ENCODE results near the gene NOD1.
"Not testable (repeated sequence)": the region's sequence is repeated elsewhere in the genome, so short reads cannot be mapped to it uniquely, and the experiment has no call there.

The NOD1 gene

GRCh38 chr7:30429156-30429530 lies 49.4 kb downstream of the NOD1 start:
- in situ Hi-C loops (cut with HindIII; ENCODE audit: low pct_ligation_motif_present, low pct_unique_long_range_greater_than_20kb, low sequenced_read_pairs): no loop called here
- DNase-seq: no peak

GRCh38 chr7:30428246-30429155 lies 50.1 kb downstream of the NOD1 start:
- DNase-seq: no peak
- in situ Hi-C loops (cut with HindIII; ENCODE audit: low pct_ligation_motif_present, low pct_unique_long_range_greater_than_20kb, low sequenced_read_pairs): no loop called here

- no peak for DNase-seq
- in situ Hi-C loops (cut with HindIII; ENCODE audit: low pct_ligation_motif_present, low pct_unique_long_range_greater_than_20kb, low sequenced_read_pairs): no loop called here
Measured at GRCh38 chr7:30427296-30428070, 51.1 kb downstream of the NOD1 start.

GRCh38 chr7:30424506-30424905 lies 54.1 kb downstream of the NOD1 start:
- no peak for DNase-seq
- in situ Hi-C loops (cut with HindIII; ENCODE audit: low pct_ligation_motif_present, low pct_unique_long_range_greater_than_20kb, low sequenced_read_pairs): no loop called here

- DNase-seq: no peak
- in situ Hi-C loops (cut with HindIII; ENCODE audit: low pct_ligation_motif_present, low pct_unique_long_range_greater_than_20kb, low sequenced_read_pairs): no loop called here
Measured at GRCh38 chr7:30423788-30424505, 54.6 kb downstream of the NOD1 start.

- no peak for DNase-seq
- in situ Hi-C loops (cut with HindIII; ENCODE audit: low pct_ligation_motif_present, low pct_unique_long_range_greater_than_20kb, low sequenced_read_pairs): no loop called here
Measured at GRCh38 chr7:30422922-30423321, 55.7 kb downstream of the NOD1 start.

GRCh38 chr7:30421647-30422196 lies 56.9 kb downstream of the NOD1 start:
- DNase-seq: no peak
- in situ Hi-C loops (cut with HindIII; ENCODE audit: low pct_ligation_motif_present, low pct_unique_long_range_greater_than_20kb, low sequenced_read_pairs): no loop called here

- in situ Hi-C loops (cut with HindIII; ENCODE audit: low pct_ligation_motif_present, low pct_unique_long_range_greater_than_20kb, low sequenced_read_pairs): no loop called here
- no peak for DNase-seq
Measured at GRCh38 chr7:30420662-30421061, 57.9 kb downstream of the NOD1 start.

GRCh38 chr7:30420080-30420479 lies 58.5 kb downstream of the NOD1 start:
- DNase-seq; in situ Hi-C loops (cut with HindIII; ENCODE audit: low pct_ligation_motif_present, low pct_unique_long_range_greater_than_20kb, low sequenced_read_pairs): not testable (repeated sequence)

- DNase-seq: no peak
- in situ Hi-C loops (cut with HindIII; ENCODE audit: low pct_ligation_motif_present, low pct_unique_long_range_greater_than_20kb, low sequenced_read_pairs): no loop called here
Measured at GRCh38 chr7:30413864-30414263, 64.7 kb downstream of the NOD1 start.

- in situ Hi-C loops (cut with HindIII; ENCODE audit: low pct_ligation_motif_present, low pct_unique_long_range_greater_than_20kb, low sequenced_read_pairs): no loop called here
- peak; percentile 91 for DNase-seq
Measured at GRCh38 chr7:30412782-30413504, 65.6 kb downstream of the NOD1 start.

- in situ Hi-C loops (cut with HindIII; ENCODE audit: low pct_ligation_motif_present, low pct_unique_long_range_greater_than_20kb, low sequenced_read_pairs): no loop called here
Measured at GRCh38 chr7:30411897-30412296, 66.7 kb downstream of the NOD1 start.

GRCh38 chr7:30411173-30411572 lies 67.4 kb downstream of the NOD1 start:
- in situ Hi-C loops (cut with HindIII; ENCODE audit: low pct_ligation_motif_present, low pct_unique_long_range_greater_than_20kb, low sequenced_read_pairs): no loop called here
- DNase-seq: no peak

More at GRCh38 chr7:30411897-30412296, 66.7 kb downstream of the NOD1 start:
- no peak for DNase-seq

GRCh38 chr7:30406664-30407425 lies 71.7 kb downstream of the NOD1 start:
- no peak for DNase-seq
- in situ Hi-C loops (cut with HindIII; ENCODE audit: low pct_ligation_motif_present, low pct_unique_long_range_greater_than_20kb, low sequenced_read_pairs): no loop called here

- in situ Hi-C loops (cut with HindIII; ENCODE audit: low pct_ligation_motif_present, low pct_unique_long_range_greater_than_20kb, low sequenced_read_pairs): no loop called here
Measured at GRCh38 chr7:30405179-30405578, 73.4 kb downstream of the NOD1 start.

GRCh38 chr7:30403477-30403876 lies 75.1 kb downstream of the NOD1 start:
- in situ Hi-C loops (cut with HindIII; ENCODE audit: low pct_ligation_motif_present, low pct_unique_long_range_greater_than_20kb, low sequenced_read_pairs): no loop called here
- DNase-seq: no peak

More at GRCh38 chr7:30405179-30405578, 73.4 kb downstream of the NOD1 start:
- DNase-seq: no peak

- peak; percentile 8 for DNase-seq
- in situ Hi-C loops (cut with HindIII; ENCODE audit: low pct_ligation_motif_present, low pct_unique_long_range_greater_than_20kb, low sequenced_read_pairs): no loop called here
Measured at GRCh38 chr7:30396389-30396788, 82.2 kb downstream of the NOD1 start.
